B cell (primary cell): ENCODE results near the gene CLIC6.

ENCODE experiments used
- CTCF ChIP-seq: fragments of 200-600 bp; IDR thresholded peaks from one replicate; pipeline ENCODE4 v1.8.0; 2022; ENCODE audit warnings: antibody characterized with exemption, mild to moderate bottlenecking
- EZH2 ChIP-seq: IDR thresholded peaks from 2 replicates; pipeline ENCODE4 v1.6.1; 2012; ENCODE audit warnings: borderline replicate concordance, low read depth, mild to moderate bottlenecking, moderate library complexity, low read length; ENCODE audit not compliant: insufficient read depth, poor library complexity, severe bottlenecking

GRCh38 chr21:34675871-34676270 is 7.1 kb downstream of the CLIC6 start:
- TF ChIP-seq CTCF (no peak), EZH2 (no peak)
